NB4 (cell line): ENCODE measurements around the gene NRIP1.

Experiments used
- DNase-seq: peaks from one replicate; pipeline ENCODE4 v3.0.0; 2010; ENCODE audit warnings: low read depth
- H3K4me3 ChIP-seq: one replicate; pipeline ENCODE4 v1.5.1; 2011; ENCODE audit warnings: mild to moderate bottlenecking, low read depth, low read length, moderate library complexity
- CTCF ChIP-seq: IDR thresholded peaks from one replicate; pipeline ENCODE4 v1.5.1; 2012; ENCODE audit warnings: low read depth, low read length
- MAX ChIP-seq: IDR thresholded peaks from 2 replicates; pipeline ENCODE4 v1.6.1; 2011; ENCODE audit warnings: low read depth, low read length
- MYC ChIP-seq: IDR thresholded peaks from 2 replicates; pipeline ENCODE4 v1.6.1; 2011; ENCODE audit warnings: low read depth, low read length
- POLR2A ChIP-seq: IDR thresholded peaks from 2 replicates; pipeline ENCODE4 v1.6.1; 2011; ENCODE audit warnings: mild to moderate bottlenecking; ENCODE audit not compliant: insufficient read length; ENCODE audit errors: extremely low read depth

Gene NRIP1

GRCh38 chr21:15063081-15063813 lies 1.6 kb downstream of the NRIP1 start:
- H3K4me3 ChIP-seq = no peak overlapping the region
- TF ChIP-seq CTCF (no peak), MYC (no peak), POLR2A (no peak), MAX (no peak)
- DNase-seq = no peak

- H3K4me3 ChIP-seq = no peak overlapping the region
- TF ChIP-seq CTCF (no peak), MYC (no peak), POLR2A (no peak), MAX (no peak)
- DNase-seq = no peak
Measured at GRCh38 chr21:15062606-15062965, 2.2 kb downstream of the NRIP1 start.

GRCh38 chr21:15061747-15062605 lies 2.8 kb downstream of the NRIP1 start:
- no peak for DNase-seq
- no peak overlapping the region for H3K4me3 ChIP-seq

GRCh38 chr21:15061279-15061678 lies 3.5 kb downstream of the NRIP1 start:
- DNase-seq = no peak
- TF ChIP-seq MYC = no peak
- TF ChIP-seq POLR2A = no peak
- TF ChIP-seq CTCF = no peak
- TF ChIP-seq MAX = no peak
- H3K4me3 ChIP-seq = no peak overlapping the region

More at GRCh38 chr21:15061747-15062605, 2.8 kb downstream of the NRIP1 start:
- TF ChIP-seq CTCF (no peak), MYC (no peak), POLR2A (no peak), MAX (no peak)

GRCh38 chr21:15060543-15061175 lies 4.1 kb downstream of the NRIP1 start:
- TF ChIP-seq MYC = no peak
- no peak for TF ChIP-seq POLR2A
- TF ChIP-seq MAX = no peak
- no peak for TF ChIP-seq CTCF
- no peak overlapping the region for H3K4me3 ChIP-seq
- no peak for DNase-seq
